GM23338 (cell line): ENCODE data around the gene TSR1. TPM values are rescaled to one million over a fixed set of nuclear protein-coding genes. Genes with fewer than 3 reads are reported as not detected.

Source experiments
- ATAC-seq: fragments of 200-7000 bp; cut with Tn5 transposase; 3 replicates; pipeline ENCODE4 v1.9.1; 2020
- DNase-seq: peaks from one replicate; pipeline ENCODE4 v3.0.0-alpha.2; 2015; ENCODE audit warnings: low spot score
- H2AFZ ChIP-seq: fragments of 200-600 bp; sonication (generic); 2 replicates; pipeline ENCODE4 v1.8.0; 2016; ENCODE audit warnings: antibody characterized with exemption, mild to moderate bottlenecking, moderate library complexity
- H3F3A ChIP-seq: fragments of 200-600 bp; sonication (generic); replicated peaks from 2 replicates; pipeline ENCODE4 v1.8.0; 2017; ENCODE audit warnings: antibody characterized with exemption, mixed run types, low read depth
- H3K27ac ChIP-seq: fragments of 200-600 bp; sonication (generic); 2 replicates; pipeline ENCODE4 v1.6.1; 2016; ENCODE audit warnings: low read depth
- H3K27me3 ChIP-seq: fragments of 200-600 bp; sonication (generic); 2 replicates; pipeline ENCODE4 v1.8.0; 2016; ENCODE audit warnings: mild to moderate bottlenecking, mixed run types, moderate library complexity; ENCODE audit not compliant: insufficient read depth
- H3K36me3 ChIP-seq: fragments of 200-600 bp; sonication (generic); 2 replicates; pipeline ENCODE4 v1.8.0; 2016; ENCODE audit warnings: mild to moderate bottlenecking; ENCODE audit not compliant: insufficient read depth
- H3K4me1 ChIP-seq: fragments of 200-600 bp; sonication (generic); 2 replicates; pipeline ENCODE4 v1.8.0; 2016; ENCODE audit warnings: mild to moderate bottlenecking, moderate library complexity; ENCODE audit not compliant: insufficient read depth
- H3K4me2 ChIP-seq: fragments of 200-600 bp; sonication (generic); 2 replicates; pipeline ENCODE4 v1.7.1; 2017; ENCODE audit warnings: mixed run types
- H3K4me3 ChIP-seq: fragments of 200-600 bp; sonication (generic); 2 replicates; pipeline ENCODE4 v1.6.1; 2016; ENCODE audit warnings: mixed run types
- H3K79me2 ChIP-seq: fragments of 200-600 bp; sonication (generic); replicated peaks from 2 replicates; pipeline ENCODE4 v1.8.0; 2017; ENCODE audit warnings: mild to moderate bottlenecking; ENCODE audit not compliant: insufficient read depth
- H3K9me2 ChIP-seq: fragments of 200-600 bp; sonication (generic); 2 replicates; pipeline ENCODE4 v1.8.0; 2017; ENCODE audit not compliant: insufficient read depth
- H4K20me1 ChIP-seq: fragments of 200-600 bp; sonication (generic); replicated peaks from 2 replicates; pipeline ENCODE4 v1.8.0; 2017; ENCODE audit warnings: mild to moderate bottlenecking; ENCODE audit not compliant: insufficient read depth
- H3K27ac Mint-ChIP-seq: 2 replicates; pipeline ENCODE4 v1.8.0; 2020; ENCODE audit warnings: inconsistent platforms, mild to moderate bottlenecking, moderate library complexity, mixed read lengths
- H3K27me3 Mint-ChIP-seq: 3 replicates; pipeline ENCODE4 v1.8.0; 2022; ENCODE audit warnings: low read depth, mild to moderate bottlenecking, moderate library complexity, mixed read lengths, inconsistent platforms; ENCODE audit not compliant: insufficient read depth, poor library complexity
- H3K36me3 Mint-ChIP-seq: 3 replicates; pipeline ENCODE4 v1.8.0; 2021; ENCODE audit warnings: low read depth, mild to moderate bottlenecking, inconsistent platforms, moderate library complexity, mixed read lengths
- H3K4me1 Mint-ChIP-seq: 3 replicates; pipeline ENCODE4 v1.8.0; 2020; ENCODE audit warnings: mild to moderate bottlenecking, inconsistent platforms, mixed read lengths
- H3K4me3 Mint-ChIP-seq: 3 replicates; pipeline ENCODE4 v1.8.0; 2021; ENCODE audit warnings: moderate library complexity, mild to moderate bottlenecking, inconsistent platforms, mixed read lengths
- H3K9me3 Mint-ChIP-seq: 3 replicates; pipeline ENCODE4 v1.8.0; 2020; ENCODE audit warnings: moderate library complexity, mild to moderate bottlenecking, inconsistent platforms, mixed read lengths
- CREB1 ChIP-seq: fragments of 250-450 bp; sonication (Bioruptor Pico); IDR thresholded peaks from 2 replicates; pipeline ENCODE4 v1.5.0; 2020; ENCODE audit warnings: low read depth, mild to moderate bottlenecking, moderate library complexity
- CTCF ChIP-seq, 2 experiments: fragments of 200-600 bp in 1 of 2; sonication (generic) in 1 of 2; conservative IDR thresholded peaks; 2 replicates each; pipeline versions ENCODE4 v1.5.1 to v1.6.1; 2016 to 2017; ENCODE audit warnings: antibody characterized with exemption in 2 of 2, low read depth in 2 of 2, mild to moderate bottlenecking in 2 of 2, moderate library complexity in 1 of 2
- EZH2 ChIP-seq: fragments of 200-600 bp; sonication (generic); IDR thresholded peaks from one replicate; pipeline ENCODE4 v1.8.0; 2017; ENCODE audit warnings: antibody characterized with exemption, mild to moderate bottlenecking, low read depth; ENCODE audit not compliant: unreplicated experiment
- EZH2phosphoT487 ChIP-seq: fragments of 200-600 bp; sonication (generic); IDR thresholded peaks from one replicate; pipeline ENCODE4 v1.8.1; 2018; ENCODE audit warnings: antibody characterized with exemption; ENCODE audit not compliant: unreplicated experiment
- NANOG ChIP-seq: IDR thresholded peaks from 2 replicates; pipeline ENCODE4 v1.6.1; 2016; ENCODE audit warnings: antibody characterized with exemption, borderline replicate concordance
- REST ChIP-seq: IDR thresholded peaks from one replicate; pipeline ENCODE4 v1.6.1; 2018; ENCODE audit warnings: antibody characterized with exemption; ENCODE audit not compliant: unreplicated experiment
- ZNF114 ChIP-seq: fragments of 250-450 bp; sonication (Bioruptor Pico); IDR thresholded peaks from 2 replicates; pipeline ENCODE4 v1.5.0; 2020; ENCODE audit warnings: mild to moderate bottlenecking, moderate library complexity
- polyA plus RNA-seq: library from polyadenylated mRNA; unstranded; fragments of >200 nt; fragmentation: Nextera tagmentation; extraction: Ambion mirVana; gene quantifications from 2 replicates; pipeline ENCODE4 v1.2.1, GENCODE V29; 2016
- total RNA-seq: library from RNA; depleted of rRNA; stranded (reverse); fragments of >200 nt; shearing (Covaris generic); gene quantifications from 2 replicates; pipeline ENCODE4 v1.2.3, GENCODE V29; 2014

TSR1 gene
- total and polyA plus RNA-seq, 2 experiments from 2014 or later = 36.9 to 108 TPM

- TF ChIP-seq ZNF114 (CRISPR knock-in tag) (no peak), REST (no peak), CTCF (conservative IDR thresholded peaks at IDR 0.05; ENCODE audit: low read depth in 2 of 2) (no peak), EZH2phosphoT487 (no peak)
Measured at GRCh38 chr17:2343421-2343820, 7.2 kb upstream of the TSR1 start (continued).

GRCh38 chr17:2338315-2338657 is 2.0 kb upstream of the TSR1 start:
- peaks cover 8% of the 10 kb centered on the region; the same call in 1 of the 3 replicates for H3K36me3 Mint-ChIP-seq
- H3K27ac Mint-ChIP-seq = no peak overlapping the region
- Histone ChIP-seq H3K4me2 (peak overlapping the region; percentile 99), H3K4me1 (peaks cover 20% of the 10 kb centered on the region), H3F3A (peaks cover 28% of the 10 kb centered on the region), H3K27me3 (no peaks in the 10 kb centered on the region), H3K27ac (no peak overlapping the region), H3K36me3 (peaks cover 20% of the 10 kb centered on the region), H3K9me2 (no peaks in the 10 kb centered on the region), H4K20me1 (peaks cover 20% of the 10 kb centered on the region), H2AFZ (peak overlapping the region; percentile 87), H3K79me2 (peaks cover 43% of the 10 kb centered on the region), H3K4me3 (peak overlapping the region; percentile 95)
- peaks cover 2% of the 10 kb centered on the region; the same call in 1 of the 3 replicates for H3K9me3 Mint-ChIP-seq
- TF ChIP-seq EZH2phosphoT487 = no peak
- no peak for TF ChIP-seq NANOG
- TF ChIP-seq CREB1 (CRISPR knock-in tag) = no peak
- TF ChIP-seq EZH2 = no peak
- no peak for TF ChIP-seq ZNF114 (CRISPR knock-in tag)
- DNase-seq (peak; percentile 49), ATAC-seq (peak; percentile 14)
- H3K27me3 Mint-ChIP-seq = peaks cover 17% of the 10 kb centered on the region
- peaks cover 5% of the 10 kb centered on the region for H3K4me1 Mint-ChIP-seq
- peak overlapping the region; percentile 84; the same call in 2 of the 3 replicates for H3K4me3 Mint-ChIP-seq
